Tibial nerve (tissue), 4 donors: ENCODE measurements around the gene CMTM6. TPM values are rescaled to one million over a fixed set of nuclear protein-coding genes. Genes with fewer than 3 reads are reported as not detected.
"Not testable (repeated sequence)": the region's sequence is repeated elsewhere in the genome, so short reads cannot be mapped to it uniquely, and the experiment has no call there.

Experiments
- DNase-seq, 2 donors: peaks; one replicate each; pipeline ENCODE4 v3.0.0-alpha.2; 2019; ENCODE audit warnings: low spot score in 2 of 2
- H3K27ac ChIP-seq, 4 donors: fragments of 200-600 bp; sonication (generic) in 3 of 4; one replicate each; pipeline ENCODE4 v1.5.1; 2017 to 2019; ENCODE audit warnings: mild to moderate bottlenecking in 1 of 4
- H3K27me3 ChIP-seq, 2 donors: fragments of 200-600 bp; sonication (generic) in 1 of 2; one replicate each; pipeline versions ENCODE4 v1.5.1 to v1.6.0; 2017 to 2019
- H3K36me3 ChIP-seq, 3 donors: fragments of 200-600 bp; sonication (generic); one replicate each; pipeline ENCODE4 v1.5.1; 2018 to 2019
- H3K4me1 ChIP-seq, 4 donors: fragments of 200-600 bp; sonication (generic) in 3 of 4; one replicate each; pipeline ENCODE4 v1.5.1; 2017 to 2019
- H3K4me3 ChIP-seq, 4 donors: fragments of 200-600 bp; sonication (generic) in 3 of 4; one replicate each; pipeline ENCODE4 v1.5.1; 2017 to 2019; ENCODE audit warnings: mild to moderate bottlenecking in 1 of 4, moderate library complexity in 1 of 4
- H3K9me3 ChIP-seq, 4 donors: fragments of 200-600 bp; sonication (generic) in 3 of 4; one replicate each; pipeline ENCODE4 v1.5.1; 2017 to 2019
- CTCF ChIP-seq, 5 experiments: fragments of 200-600 bp in 3 of 5; fragments of 450-650 bp in 2 of 5; sonication (generic) in 3 of 5; IDR thresholded peaks; one replicate each; pipeline ENCODE4 v1.5.1; 2016 to 2019; ENCODE audit warnings: antibody characterized with exemption in 5 of 5, mild to moderate bottlenecking in 3 of 5, moderate library complexity in 2 of 5
- EP300 ChIP-seq, 2 donors: sonication (generic); formaldehyde crosslinking; IDR thresholded peaks; one replicate each; pipeline ENCODE4 v1.6.1; 2017; ENCODE audit warnings: antibody characterized with exemption in 2 of 2, mild to moderate bottlenecking in 1 of 2
- POLR2A ChIP-seq, 2 donors: fragments of 450-650 bp; IDR thresholded peaks; one replicate each; pipeline ENCODE4 v1.6.1; 2017; ENCODE audit warnings: antibody characterized with exemption in 2 of 2, mild to moderate bottlenecking in 2 of 2, moderate library complexity in 2 of 2
- WGBS, 2 donors: methylation state at CpG; one replicate each; pipeline ENCODE4 v1.1.5; 2018; 5-methylcytosine and 5-hydroxymethylcytosine counted together
- total RNA-seq, 4 donors: library from RNA; depleted of rRNA; stranded (reverse); fragments of >200 nt; gene quantifications; one replicate each; pipeline ENCODE4 v1.1.0, GENCODE V29; 2016

Gene CMTM6
- total RNA-seq, 4 donors from 2014 or later, result 67.8 to 73.3 (median 70.6) TPM

- H3K4me1 ChIP-seq, result no peaks in the 10 kb centered on the region
- no peak for TF ChIP-seq EP300 (IDR thresholded peaks at IDR 0.05)
- no peak for TF ChIP-seq CTCF (IDR thresholded peaks at IDR 0.05)
- no peak for TF ChIP-seq POLR2A (IDR thresholded peaks at IDR 0.05)
- H3K4me3 ChIP-seq, result no peak overlapping the region
- H3K36me3 ChIP-seq, result peaks cover 0 to 78% (median 7%) of the 10 kb centered on the region in 3 donors
- H3K27ac ChIP-seq, result no peak overlapping the region
- DNase-seq, result no peak
- H3K27me3 ChIP-seq, result no peaks in the 10 kb centered on the region
- H3K9me3 ChIP-seq, result no peaks in the 10 kb centered on the region
These were observed 28.5 kb upstream of the CMTM6 start for GRCh38 chr3:32531010-32531647.

- no peak for TF ChIP-seq CTCF (IDR thresholded peaks at IDR 0.05)
- no peak for TF ChIP-seq EP300 (IDR thresholded peaks at IDR 0.05)
- no peak for TF ChIP-seq POLR2A (IDR thresholded peaks at IDR 0.05)
- Histone ChIP-seq H3K36me3 (peaks cover 0 to 94% (median 7%) of the 10 kb centered on the region in 3 donors), H3K27me3 (no peaks in the 10 kb centered on the region), H3K4me1 (no peaks in the 10 kb centered on the region), H3K4me3 (no peak overlapping the region), H3K27ac (no peak overlapping the region), H3K9me3 (no peaks in the 10 kb centered on the region)
- no peak for DNase-seq
These were observed 23.1 kb upstream of the CMTM6 start for GRCh38 chr3:32525720-32526119.

GRCh38 chr3:32522682-32523081, 20.0 kb upstream of the CMTM6 start:
- no peak for DNase-seq
- no peak overlapping the region for H3K4me3 ChIP-seq
- H3K4me1 ChIP-seq, result no peaks in the 10 kb centered on the region
- TF ChIP-seq POLR2A (IDR thresholded peaks at IDR 0.05), result no peak
- no peak for TF ChIP-seq EP300 (IDR thresholded peaks at IDR 0.05)
- no peak for TF ChIP-seq CTCF (IDR thresholded peaks at IDR 0.05)
- WGBS, 2 donors, result 69 to 70% methylated on average over 7 of the region's 7 CpGs
- H3K27ac ChIP-seq, result no peak overlapping the region
- H3K9me3 ChIP-seq, result no peaks in the 10 kb centered on the region
- no peaks in the 10 kb centered on the region for H3K27me3 ChIP-seq
- H3K36me3 ChIP-seq, result peaks cover 0 to 80% (median 4%) of the 10 kb centered on the region in 3 donors

GRCh38 chr3:32518921-32519320, 16.3 kb upstream of the CMTM6 start:
- not testable (repeated sequence) for H3K27ac ChIP-seq, DNase-seq, H3K4me1 ChIP-seq, H3K9me3 ChIP-seq, H3K4me3 ChIP-seq, H3K27me3 ChIP-seq
- 93 to 97% methylated on average over 5 of the region's 5 CpGs for WGBS, 2 donors
- H3K36me3 ChIP-seq, result peaks cover 0 to 43% (median 0%) of the 10 kb centered on the region in 3 donors

GRCh38 chr3:32516751-32517150, 14.1 kb upstream of the CMTM6 start:
- H3K27ac ChIP-seq, result peak overlapping the region in 1 of 4 donors; percentile 35
- WGBS, 2 donors, result 82 to 87% methylated on average over 9 of the region's 9 CpGs
- H3K27me3 ChIP-seq, H3K4me3 ChIP-seq, H3K4me1 ChIP-seq, H3K9me3 ChIP-seq, DNase-seq: not testable (repeated sequence)
- peaks cover 0 to 27% (median 0%) of the 10 kb centered on the region in 3 donors for H3K36me3 ChIP-seq

GRCh38 chr3:32511005-32511404, 8.4 kb upstream of the CMTM6 start:
- 55 to 59% methylated on average over 2 of the region's 2 CpGs for WGBS, 2 donors
- Histone ChIP-seq H3K9me3 (no peaks in the 10 kb centered on the region), H3K27ac (no peak overlapping the region), H3K4me1 (no peaks in the 10 kb centered on the region), H3K36me3 (no peaks in the 10 kb centered on the region), H3K4me3 (no peak overlapping the region), H3K27me3 (no peaks in the 10 kb centered on the region)
- DNase-seq, result no peak
- TF ChIP-seq CTCF (IDR thresholded peaks at IDR 0.05), result no peak
- TF ChIP-seq POLR2A (IDR thresholded peaks at IDR 0.05), result no peak
- TF ChIP-seq EP300 (IDR thresholded peaks at IDR 0.05), result no peak
